Nephron (organoid): ENCODE measurements around the gene TBC1D9.
A peak's percentile ranks its signal among the peaks of the same experiment; 100 is the strongest.

Experiments
- H3K27ac Mint-ChIP-seq, 3 experiments: 2 replicates each; pipeline ENCODE4 v1.8.0; 2020; ENCODE audit warnings: mixed read lengths in 3 of 3, mild to moderate bottlenecking in 2 of 3, moderate library complexity in 1 of 3
- H3K27me3 Mint-ChIP-seq: 2 replicates; pipeline ENCODE4 v1.8.0; 2021; ENCODE audit warnings: low read depth, mild to moderate bottlenecking, moderate library complexity, mixed read lengths
- H3K36me3 Mint-ChIP-seq: 2 replicates; pipeline ENCODE4 v1.8.0; 2020; ENCODE audit warnings: low read depth, mixed read lengths
- H3K4me1 Mint-ChIP-seq: 2 replicates; pipeline ENCODE4 v1.8.0; 2020; ENCODE audit warnings: mixed read lengths
- H3K4me3 Mint-ChIP-seq, 3 experiments: 2 replicates each; pipeline ENCODE4 v1.8.0; 2020; ENCODE audit warnings: mild to moderate bottlenecking in 3 of 3, mixed read lengths in 3 of 3, moderate library complexity in 2 of 3
- H3K9me3 Mint-ChIP-seq: 2 replicates; pipeline ENCODE4 v1.8.0; 2020; ENCODE audit warnings: mixed read lengths
- TF ChIP-seq, protein P1 (sequence below), 3 experiments: fragments of 200-600 bp; sonication (generic); IDR thresholded peaks; one replicate each; pipeline ENCODE4 v1.5.0; 2021; ENCODE audit warnings: antibody characterized with exemption in 3 of 3; ENCODE audit not compliant: unreplicated experiment in 3 of 3

Gene TBC1D9

DNA sequence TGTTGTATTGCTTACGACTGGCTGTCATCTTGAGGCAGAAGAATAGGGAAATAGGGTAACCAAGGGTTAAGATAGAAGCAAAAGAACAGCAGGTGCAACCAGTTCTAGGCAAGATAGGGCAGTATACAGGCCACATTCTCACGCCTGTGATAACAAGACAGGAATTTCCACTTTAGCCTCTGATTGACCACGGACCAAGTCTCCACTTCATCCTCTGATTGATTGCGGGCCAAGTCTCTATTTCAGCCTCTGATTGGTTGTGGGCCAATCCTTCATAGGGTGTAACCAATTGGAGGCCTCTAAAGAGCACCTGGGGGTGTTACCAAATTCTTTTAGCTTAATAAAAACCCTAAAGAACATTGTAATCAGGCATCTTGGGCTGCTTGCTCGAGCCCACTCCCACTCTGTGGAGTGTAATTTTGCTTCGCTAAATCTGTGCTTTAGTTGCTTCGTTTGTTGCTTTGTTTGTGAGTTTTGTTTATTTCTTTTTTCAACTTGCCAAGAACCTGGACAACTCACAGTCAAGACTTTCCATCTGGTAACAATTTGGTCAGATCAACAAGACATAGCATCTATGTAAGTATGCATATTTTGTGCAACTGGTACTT, 8.7 kb upstream of the TBC1D9 start:
- no peak overlapping the region for H3K4me3 Mint-ChIP-seq
- peaks cover 41% of the 10 kb centered on the region for H3K27me3 Mint-ChIP-seq
- no peaks in the 10 kb centered on the region for H3K9me3 Mint-ChIP-seq
- TF ChIP-seq, protein P1, sequence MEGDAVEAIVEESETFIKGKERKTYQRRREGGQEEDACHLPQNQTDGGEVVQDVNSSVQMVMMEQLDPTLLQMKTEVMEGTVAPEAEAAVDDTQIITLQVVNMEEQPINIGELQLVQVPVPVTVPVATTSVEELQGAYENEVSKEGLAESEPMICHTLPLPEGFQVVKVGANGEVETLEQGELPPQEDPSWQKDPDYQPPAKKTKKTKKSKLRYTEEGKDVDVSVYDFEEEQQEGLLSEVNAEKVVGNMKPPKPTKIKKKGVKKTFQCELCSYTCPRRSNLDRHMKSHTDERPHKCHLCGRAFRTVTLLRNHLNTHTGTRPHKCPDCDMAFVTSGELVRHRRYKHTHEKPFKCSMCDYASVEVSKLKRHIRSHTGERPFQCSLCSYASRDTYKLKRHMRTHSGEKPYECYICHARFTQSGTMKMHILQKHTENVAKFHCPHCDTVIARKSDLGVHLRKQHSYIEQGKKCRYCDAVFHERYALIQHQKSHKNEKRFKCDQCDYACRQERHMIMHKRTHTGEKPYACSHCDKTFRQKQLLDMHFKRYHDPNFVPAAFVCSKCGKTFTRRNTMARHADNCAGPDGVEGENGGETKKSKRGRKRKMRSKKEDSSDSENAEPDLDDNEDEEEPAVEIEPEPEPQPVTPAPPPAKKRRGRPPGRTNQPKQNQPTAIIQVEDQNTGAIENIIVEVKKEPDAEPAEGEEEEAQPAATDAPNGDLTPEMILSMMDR (IDR thresholded peaks at IDR 0.05; ENCODE audit: unreplicated experiment in 3 of 3) = no peak
- H3K27ac Mint-ChIP-seq = no peak overlapping the region
- no peaks in the 10 kb centered on the region for H3K36me3 Mint-ChIP-seq
- H3K4me1 Mint-ChIP-seq = no peaks in the 10 kb centered on the region

DNA sequence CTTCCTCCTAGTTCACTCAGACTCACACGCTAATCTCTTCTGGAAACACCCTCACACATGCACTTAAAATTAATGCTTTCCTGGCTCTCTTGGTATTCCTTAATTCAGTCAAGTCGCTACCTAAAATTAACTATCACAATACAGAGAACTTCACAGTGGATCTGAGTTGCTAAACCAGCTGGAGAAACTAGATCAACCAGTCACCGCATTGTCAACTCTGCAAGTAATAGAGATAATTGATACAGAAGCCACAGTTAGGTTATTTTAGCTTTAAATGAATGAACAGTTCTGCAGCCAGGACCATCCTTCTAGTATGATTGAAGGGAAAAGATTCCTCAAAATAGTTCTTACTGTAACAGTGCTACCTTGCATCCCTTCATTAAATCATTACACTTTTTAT, 6.0 kb upstream of the TBC1D9 start:
- Mint-ChIP-seq H3K36me3 (no peaks in the 10 kb centered on the region), H3K9me3 (no peaks in the 10 kb centered on the region), H3K4me1 (peaks cover 6% of the 10 kb centered on the region), H3K4me3 (no peak overlapping the region), H3K27me3 (peaks cover 42% of the 10 kb centered on the region), H3K27ac (no peak overlapping the region)
- TF ChIP-seq, protein P1 (IDR thresholded peaks at IDR 0.05; ENCODE audit: unreplicated experiment in 3 of 3) = no peak

DNA sequence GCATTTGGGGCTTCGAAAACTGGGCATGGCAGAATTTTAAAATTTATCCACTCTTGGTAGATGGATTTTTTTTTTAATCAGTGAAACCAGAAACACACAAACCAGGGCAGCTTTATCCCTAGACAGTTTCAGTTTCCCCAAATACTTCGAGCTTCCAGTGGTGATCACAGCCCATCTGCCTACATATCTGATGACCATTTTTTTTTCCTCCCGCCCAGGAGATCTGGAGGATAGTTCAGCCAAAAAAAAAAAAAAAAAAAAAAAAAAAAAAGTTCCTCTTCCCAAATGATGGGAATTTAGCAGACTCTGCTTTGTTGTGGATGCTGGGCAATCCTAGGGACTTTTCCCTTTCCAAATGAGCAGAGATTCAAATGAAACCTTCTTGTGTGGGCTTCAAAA, 1.0 kb upstream of the TBC1D9 start:
- TF ChIP-seq, protein P1 (IDR thresholded peaks at IDR 0.05; ENCODE audit: unreplicated experiment in 3 of 3) = no peak
- Mint-ChIP-seq H3K27ac (peak overlapping the region; percentile 87 to 98 (median 88)), H3K36me3 (peaks cover 12% of the 10 kb centered on the region), H3K4me3 (peak overlapping the region; percentile 83 to 91 (median 86)), H3K27me3 (peaks cover 19% of the 10 kb centered on the region), H3K4me1 (peaks cover 18% of the 10 kb centered on the region), H3K9me3 (peaks cover 6% of the 10 kb centered on the region)

DNA sequence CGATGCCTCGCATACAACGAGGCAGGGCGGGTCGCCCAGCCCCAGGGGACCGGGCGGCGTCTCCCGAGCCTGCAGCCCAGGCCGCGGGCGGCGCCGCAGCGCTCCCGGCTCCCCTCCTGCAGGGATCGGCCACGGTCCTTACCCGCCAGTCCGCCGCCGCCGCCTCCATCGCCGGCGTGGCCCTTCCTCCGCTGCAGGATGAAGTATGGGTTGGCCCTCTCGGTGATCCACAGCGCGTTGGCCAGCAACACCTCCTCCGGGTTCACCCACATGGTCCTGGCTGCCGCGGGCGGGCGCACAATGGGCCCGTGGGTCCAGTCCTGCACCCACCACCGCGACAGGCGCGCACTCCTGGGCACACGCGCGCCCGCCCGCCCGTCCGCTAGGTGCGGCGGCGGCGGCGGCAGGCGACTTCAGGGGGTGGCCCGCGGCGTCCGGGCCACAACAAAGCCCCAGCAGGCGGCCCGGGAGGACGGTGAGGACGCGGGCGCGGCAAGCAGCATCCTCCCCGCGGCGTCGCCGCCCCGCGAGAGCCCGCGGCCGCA, 339 bp downstream of the TBC1D9 start:
- peak overlapping the region; percentile 72 to 82 (median 78) for H3K27ac Mint-ChIP-seq
- peaks cover 18% of the 10 kb centered on the region for H3K4me1 Mint-ChIP-seq
- H3K9me3 Mint-ChIP-seq = peaks cover 14% of the 10 kb centered on the region
- H3K4me3 Mint-ChIP-seq = peak overlapping the region; percentile 88 to 91 (median 91)
- H3K27me3 Mint-ChIP-seq = peaks cover 9% of the 10 kb centered on the region
- peaks cover 24% of the 10 kb centered on the region for H3K36me3 Mint-ChIP-seq
- TF ChIP-seq, protein P1 (IDR thresholded peaks at IDR 0.05; ENCODE audit: unreplicated experiment in 3 of 3) = no peak

DNA sequence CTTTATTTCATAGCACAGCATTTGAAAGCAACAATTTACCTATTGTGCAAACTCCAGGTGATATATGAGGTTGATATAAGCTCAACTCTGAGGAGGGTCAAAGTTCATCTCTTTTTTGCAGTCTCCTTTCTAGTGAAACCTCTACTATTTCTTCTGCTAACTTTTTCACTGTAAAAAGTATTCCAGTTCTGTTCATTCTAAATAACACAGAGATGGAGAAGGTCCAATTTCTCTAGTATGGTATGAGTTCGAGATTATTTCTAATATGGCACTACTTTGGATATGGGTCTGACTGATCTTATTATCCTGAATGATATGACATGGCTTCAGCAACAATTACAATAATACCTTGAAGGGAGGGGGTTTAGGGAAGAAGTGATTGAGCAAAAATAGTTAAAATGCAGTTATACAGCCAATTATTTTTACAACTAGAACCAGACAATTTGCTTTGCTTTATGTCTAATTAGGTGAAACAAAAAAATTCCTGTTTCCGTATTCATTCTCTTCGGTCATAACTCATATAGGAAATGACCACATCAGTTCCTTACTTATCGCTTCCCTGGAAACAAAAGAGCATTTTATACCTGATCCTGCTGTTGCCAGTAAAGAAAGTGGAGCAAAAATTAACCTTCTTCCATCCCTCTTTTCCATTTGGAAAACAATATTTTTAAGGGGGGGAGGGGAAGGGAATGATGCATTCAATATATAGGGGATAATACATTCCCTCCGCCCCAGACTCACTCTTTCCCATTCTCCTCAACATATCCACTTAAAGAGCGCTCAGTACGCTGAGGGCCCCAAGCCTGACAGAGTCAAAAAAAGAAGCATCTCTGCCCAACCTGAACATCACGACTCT, 1.0 kb downstream of the TBC1D9 start:
- TF ChIP-seq, protein P1 (IDR thresholded peaks at IDR 0.05; ENCODE audit: unreplicated experiment in 3 of 3) = no peak
- Mint-ChIP-seq H3K27ac (peak overlapping the region; percentile 72 to 82 (median 78)), H3K4me1 (peaks cover 18% of the 10 kb centered on the region), H3K36me3 (peaks cover 25% of the 10 kb centered on the region), H3K9me3 (peaks cover 14% of the 10 kb centered on the region), H3K4me3 (peak overlapping the region; percentile 88 to 91 (median 91)), H3K27me3 (peaks cover 7% of the 10 kb centered on the region)
